ENCODE measurements around the gene HCST. TPM values are rescaled to one million over a fixed set of nuclear protein-coding genes. Genes with fewer than 3 reads are reported as not detected.
A peak's percentile ranks its signal among the peaks of the same experiment; 100 is the strongest.

The HCST gene
- total RNA-seq, 4 donors from 2014 or later = 10.5 to 37.6 (median 15.5) TPM

DNA sequence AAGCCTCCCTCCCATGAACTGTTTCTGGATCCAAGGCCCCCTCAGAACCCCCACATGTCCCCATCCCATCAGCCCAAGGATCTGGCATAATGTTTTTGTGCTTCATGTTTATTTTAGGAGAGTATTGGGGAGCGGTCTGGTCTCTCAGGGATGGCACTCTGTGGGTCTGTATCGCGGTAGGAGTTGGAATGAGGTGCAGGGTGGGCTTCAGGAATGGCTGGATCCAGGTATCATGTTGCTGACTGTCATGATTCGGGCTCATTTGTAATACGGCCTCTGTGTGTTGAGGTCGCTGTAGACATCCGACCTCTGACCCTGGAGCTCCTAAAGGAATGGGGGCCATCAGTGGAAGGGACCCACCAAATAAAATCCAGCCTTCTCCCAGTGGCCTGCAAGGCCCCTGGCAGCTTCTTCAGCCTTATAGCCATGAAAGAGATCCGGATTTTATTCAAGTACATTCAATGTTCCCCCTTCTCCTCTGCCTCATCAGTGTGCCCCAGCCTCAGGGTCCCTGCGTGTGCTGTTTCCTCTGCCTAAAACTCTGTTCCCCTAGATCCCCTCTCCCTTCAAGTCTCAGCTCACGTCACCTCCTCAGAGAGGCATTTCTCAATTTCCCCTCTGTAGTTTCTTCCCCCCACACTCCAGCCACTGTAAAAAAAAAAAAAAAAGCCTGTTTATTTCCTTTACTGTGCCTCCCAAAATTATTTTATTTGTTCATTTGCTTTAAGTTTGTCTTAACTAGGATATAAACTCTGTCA is 2.2 kb downstream of the HCST start:
- peaks cover 0 to 3% of the 10 kb centered on the region in 2 donors for H3K27me3 ChIP-seq
- peak overlapping the region in 3 of 4 donors; percentile 92 to 94 (median 93) for H3K27ac ChIP-seq
- H3K4me3 ChIP-seq = no peak overlapping the region
- no peaks in the 10 kb centered on the region for H3K36me3 ChIP-seq
- H3K9me3 ChIP-seq = no peaks in the 10 kb centered on the region
- peak in 1 of 2 donors; percentile 42 for TF ChIP-seq EP300 (IDR thresholded peaks at IDR 0.05)
- TF ChIP-seq POLR2A (IDR thresholded peaks at IDR 0.05) = no peak
- TF ChIP-seq, protein P1, sequence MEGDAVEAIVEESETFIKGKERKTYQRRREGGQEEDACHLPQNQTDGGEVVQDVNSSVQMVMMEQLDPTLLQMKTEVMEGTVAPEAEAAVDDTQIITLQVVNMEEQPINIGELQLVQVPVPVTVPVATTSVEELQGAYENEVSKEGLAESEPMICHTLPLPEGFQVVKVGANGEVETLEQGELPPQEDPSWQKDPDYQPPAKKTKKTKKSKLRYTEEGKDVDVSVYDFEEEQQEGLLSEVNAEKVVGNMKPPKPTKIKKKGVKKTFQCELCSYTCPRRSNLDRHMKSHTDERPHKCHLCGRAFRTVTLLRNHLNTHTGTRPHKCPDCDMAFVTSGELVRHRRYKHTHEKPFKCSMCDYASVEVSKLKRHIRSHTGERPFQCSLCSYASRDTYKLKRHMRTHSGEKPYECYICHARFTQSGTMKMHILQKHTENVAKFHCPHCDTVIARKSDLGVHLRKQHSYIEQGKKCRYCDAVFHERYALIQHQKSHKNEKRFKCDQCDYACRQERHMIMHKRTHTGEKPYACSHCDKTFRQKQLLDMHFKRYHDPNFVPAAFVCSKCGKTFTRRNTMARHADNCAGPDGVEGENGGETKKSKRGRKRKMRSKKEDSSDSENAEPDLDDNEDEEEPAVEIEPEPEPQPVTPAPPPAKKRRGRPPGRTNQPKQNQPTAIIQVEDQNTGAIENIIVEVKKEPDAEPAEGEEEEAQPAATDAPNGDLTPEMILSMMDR (IDR thresholded peaks at IDR 0.05) = no peak
- DNase-seq (ENCODE audit: low spot score in 2 of 2) = peak in 1 of 2 donors; percentile 12
- 75 to 87% methylated on average over 10 of the region's 10 CpGs for WGBS, 2 donors
- H3K4me1 ChIP-seq = peaks cover 0 to 51% (median 25%) of the 10 kb centered on the region in 4 donors

DNA sequence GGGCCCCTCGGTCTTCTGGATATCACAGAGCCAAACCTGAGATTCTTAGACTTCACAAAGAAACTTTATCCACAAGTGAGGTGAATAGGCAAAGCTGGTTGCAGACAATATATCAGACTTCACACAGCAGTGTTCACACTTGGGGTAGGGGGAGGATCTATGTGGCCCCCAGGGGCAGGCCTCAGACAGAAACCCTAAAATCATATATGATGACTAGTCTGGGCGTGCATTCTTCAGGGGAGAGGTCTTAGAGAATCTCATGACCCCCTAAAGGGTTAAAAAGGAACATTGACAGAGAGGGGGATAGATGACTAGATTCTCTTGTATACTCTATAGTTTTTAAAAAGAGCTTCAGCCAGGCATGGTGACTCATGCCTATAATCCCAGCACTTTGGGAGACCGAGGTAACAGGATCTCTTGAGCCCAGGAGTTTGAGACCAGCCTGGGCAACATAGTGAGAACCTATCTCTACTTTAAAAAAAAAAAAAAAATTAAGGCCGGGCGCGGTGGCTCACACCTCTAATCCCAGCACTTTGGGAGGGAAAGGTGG is 2.9 kb downstream of the HCST start:
- Histone ChIP-seq H3K4me3 (no peak overlapping the region), H3K27me3 (no peaks in the 10 kb centered on the region), H3K9me3 (no peaks in the 10 kb centered on the region), H3K27ac (peak overlapping the region in 3 of 4 donors; percentile 8 to 94 (median 93)), H3K36me3 (no peaks in the 10 kb centered on the region), H3K4me1 (peaks cover 0 to 51% (median 25%) of the 10 kb centered on the region in 4 donors)
- DNase-seq (ENCODE audit: low spot score in 2 of 2) = no peak
- 71 to 79% methylated on average over 6 of the region's 6 CpGs for WGBS, 2 donors
- TF ChIP-seq EP300 (IDR thresholded peaks at IDR 0.05) (no peak), POLR2A (IDR thresholded peaks at IDR 0.05) (no peak)
- TF ChIP-seq, protein P1 (IDR thresholded peaks at IDR 0.05) = no peak

DNA sequence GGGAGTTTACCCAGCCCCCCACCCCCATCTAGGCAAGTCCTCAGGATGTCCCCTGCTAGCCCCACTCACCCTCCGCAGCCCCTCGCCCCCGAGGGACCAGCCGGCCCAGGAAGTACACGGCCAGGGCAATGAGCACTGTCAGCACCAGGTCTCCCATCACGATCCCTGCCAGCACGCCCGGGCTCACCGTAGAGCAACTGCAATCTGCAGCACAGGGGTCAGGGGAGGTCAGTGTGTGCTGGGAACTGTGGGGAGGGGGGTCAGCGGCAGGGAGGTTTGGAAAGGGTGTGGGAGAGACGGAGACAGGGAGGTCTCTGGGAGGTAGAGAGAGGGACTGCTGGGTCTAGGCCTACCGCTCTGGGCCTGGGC is 5.0 kb downstream of the HCST start:
- Histone ChIP-seq H3K9me3 (no peaks in the 10 kb centered on the region), H3K4me1 (peaks cover 0 to 34% (median 14%) of the 10 kb centered on the region in 4 donors), H3K27me3 (no peaks in the 10 kb centered on the region), H3K27ac (peak overlapping the region in 3 of 4 donors; percentile 45 to 94 (median 68)), H3K36me3 (no peaks in the 10 kb centered on the region), H3K4me3 (peak overlapping the region in 3 of 4 donors; percentile 2 to 39 (median 6))
- no peak for DNase-seq (ENCODE audit: low spot score in 2 of 2)
- 27 to 35% methylated on average over 10 to 12 of the region's 12 CpGs for WGBS, 2 donors
- TF ChIP-seq, protein P1 (IDR thresholded peaks at IDR 0.05) = no peak
- TF ChIP-seq POLR2A (IDR thresholded peaks at IDR 0.05) (no peak), EP300 (IDR thresholded peaks at IDR 0.05) (no peak)

DNA sequence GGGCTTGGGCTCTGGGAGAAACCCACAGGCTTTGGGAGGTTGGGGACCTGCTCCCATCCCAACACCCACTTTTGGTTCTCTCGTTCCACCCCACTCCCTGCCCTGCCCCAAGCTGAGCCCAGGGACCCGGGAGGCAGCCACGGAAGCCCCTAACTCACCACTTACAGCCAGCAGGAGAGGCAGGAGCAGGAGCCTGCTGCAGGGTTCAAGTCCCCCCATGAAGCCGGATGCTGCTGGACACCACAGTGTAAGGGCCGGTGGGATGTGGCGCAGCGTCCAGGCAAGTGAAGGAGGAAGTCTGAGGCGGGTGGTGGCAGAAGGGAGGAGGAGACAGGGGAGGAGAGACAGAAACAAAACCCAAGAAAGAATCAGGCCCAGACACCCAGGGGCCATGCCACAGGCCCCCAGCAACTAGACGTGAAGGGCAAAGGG is 5.7 kb downstream of the HCST start, which contains the start of gene TYROBP:
TSS of gene TYROBP (minus strand) at position 286 of the 432 bp plus-strand sequence. CDS start at position 219, 67 bp downstream.
- WGBS, 2 donors = 41 to 53% methylated on average over 9 of the region's 9 CpGs
- H3K4me1 ChIP-seq = peaks cover 0 to 28% (median 10%) of the 10 kb centered on the region in 4 donors
- TF ChIP-seq EP300 (IDR thresholded peaks at IDR 0.05) (no peak), POLR2A (IDR thresholded peaks at IDR 0.05) (no peak)
- TF ChIP-seq, protein P1 (IDR thresholded peaks at IDR 0.05) = no peak
- peak within 1 kb of the TSS in 3 of 4 donors; percentile 59 to 94 (median 68) for H3K27ac ChIP-seq
- H3K27me3 ChIP-seq = no peaks in the 10 kb centered on the region
- H3K36me3 ChIP-seq = no peaks in the 10 kb centered on the region
- peak in 1 of 2 donors; percentile 26 for DNase-seq (ENCODE audit: low spot score in 2 of 2)
- no peaks in the 10 kb centered on the region for H3K9me3 ChIP-seq
- H3K4me3 ChIP-seq = peak within 1 kb of the TSS in 3 of 4 donors; percentile 2 to 39 (median 6)
